Smooth muscle cell (in vitro differentiated cells): ENCODE measurements around the gene MAEA. TPM values are rescaled to one million over a fixed set of nuclear protein-coding genes. Genes with fewer than 3 reads are reported as not detected.

Experiments
- DNase-seq: peaks from one replicate; lab custom pipeline; 2025; ENCODE audit not compliant: unreplicated experiment; lab: John Stamatoyannopoulos, UW
- H2AFZ ChIP-seq: fragments of 200-600 bp; sonication (generic); 2 replicates; pipeline ENCODE4 v1.6.0; 2016; ENCODE audit warnings: antibody characterized with exemption, low read depth, mild to moderate bottlenecking
- H3F3A ChIP-seq: fragments of 200-600 bp; sonication (generic); 2 replicates; pipeline ENCODE4 v1.6.0; 2017; ENCODE audit warnings: antibody characterized with exemption, low read depth
- H3K27ac ChIP-seq: fragments of 200-600 bp; sonication (generic); 2 replicates; pipeline ENCODE4 v1.5.1; 2016; ENCODE audit warnings: low read depth, mild to moderate bottlenecking
- H3K27me3 ChIP-seq: fragments of 200-600 bp; sonication (generic); 2 replicates; pipeline ENCODE4 v1.6.1; 2016; ENCODE audit warnings: low read depth, mild to moderate bottlenecking
- H3K36me3 ChIP-seq: fragments of 200-600 bp; sonication (generic); 2 replicates; pipeline ENCODE4 v1.5.1; 2016; ENCODE audit warnings: low read depth
- H3K4me1 ChIP-seq: fragments of 200-600 bp; sonication (generic); 2 replicates; pipeline ENCODE4 v1.5.1; 2016; ENCODE audit warnings: low read depth
- H3K4me2 ChIP-seq: fragments of 200-600 bp; sonication (generic); 2 replicates; pipeline ENCODE4 v1.6.0; 2016; ENCODE audit warnings: mild to moderate bottlenecking
- H3K4me3 ChIP-seq: fragments of 200-600 bp; sonication (generic); 2 replicates; pipeline ENCODE4 v1.5.1; 2016; ENCODE audit warnings: mild to moderate bottlenecking
- H3K79me2 ChIP-seq: fragments of 200-600 bp; sonication (generic); 2 replicates; pipeline ENCODE4 v1.6.0; 2016; ENCODE audit warnings: low read depth, mild to moderate bottlenecking
- H3K9ac ChIP-seq: fragments of 200-600 bp; sonication (generic); 2 replicates; pipeline ENCODE4 v1.6.0; 2016; ENCODE audit warnings: low read depth
- H3K9me3 ChIP-seq: fragments of 200-600 bp; sonication (generic); replicated peaks from 2 replicates; pipeline ENCODE4 v1.5.1; 2016; ENCODE audit warnings: low read depth
- H4K20me1 ChIP-seq: fragments of 200-600 bp; sonication (generic); 2 replicates; pipeline ENCODE4 v1.6.0; 2016; ENCODE audit warnings: low read depth
- WGBS: methylation state at CpG from one replicate; pipeline ENCODE4 v1.1.7; 2016; ENCODE audit warnings: low lambda C conversion rate; 5-methylcytosine and 5-hydroxymethylcytosine counted together
- polyA plus RNA-seq: library from polyadenylated mRNA; unstranded; fragments of >200 nt; fragmentation: Nextera tagmentation; extraction: Ambion mirVana; gene quantifications from 2 replicates; pipeline ENCODE4 v1.2.1, GENCODE V29; 2016
- total RNA-seq: library from RNA; depleted of rRNA; stranded (reverse); fragments of >200 nt; gene quantifications from 2 replicates; pipeline ENCODE4 v1.2.3, GENCODE V29; 2014
- TF ChIP-seq, protein P1 (sequence below): fragments of 200-600 bp; sonication (generic); IDR thresholded peaks from 2 replicates; pipeline ENCODE4 v1.5.1; 2017; ENCODE audit warnings: borderline replicate concordance, mild to moderate bottlenecking, antibody characterized with exemption; ENCODE audit not compliant: insufficient read depth, poor library complexity, severe bottlenecking

The MAEA gene
- total and polyA plus RNA-seq, 2 experiments from 2014 or later, result 48.0 to 48.2 TPM

DNA sequence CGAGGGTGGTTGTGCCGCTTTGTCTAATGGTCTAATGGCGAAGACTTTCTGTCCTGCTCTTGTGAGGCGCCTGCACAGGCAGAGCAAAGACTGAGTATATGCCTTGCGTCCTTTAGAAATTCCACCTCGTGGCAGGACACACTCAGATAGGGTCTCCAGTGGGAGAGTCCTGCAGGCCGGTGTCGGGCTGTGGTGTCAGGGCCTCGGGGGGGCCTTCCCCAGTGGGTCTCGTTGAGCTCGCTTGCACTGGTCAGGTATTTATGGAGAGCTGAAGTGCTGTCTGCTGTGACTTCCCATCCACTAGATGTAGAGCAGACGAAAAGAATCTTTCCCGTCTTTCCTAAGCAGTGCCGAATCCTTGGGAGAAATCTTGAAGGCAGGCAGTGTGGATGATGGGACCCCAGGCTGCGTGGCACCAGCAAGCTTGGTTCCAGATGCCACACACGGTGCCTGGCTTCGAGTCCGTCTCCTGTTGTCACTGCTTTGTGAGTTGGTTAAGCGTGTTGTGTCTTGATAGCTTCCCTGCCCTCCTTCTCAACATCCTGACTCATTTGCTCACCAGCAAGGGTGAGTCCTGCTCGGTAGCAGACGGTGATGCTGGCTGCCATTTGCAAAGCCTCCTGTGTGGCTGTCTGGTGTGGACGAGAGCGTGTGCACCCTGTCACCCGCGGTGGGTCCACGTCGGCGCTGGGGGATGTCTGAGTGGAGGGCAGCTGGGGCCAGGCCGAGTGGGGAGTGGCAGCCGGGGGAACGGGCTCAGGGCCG, 20.5 kb downstream of the MAEA start:
- Histone ChIP-seq H4K20me1 (peaks cover 94% of the 10 kb centered on the region), H3K4me1 (peaks cover 13% of the 10 kb centered on the region), H2AFZ (no peak overlapping the region), H3K36me3 (no peaks in the 10 kb centered on the region), H3K9ac (no peak overlapping the region), H3K4me2 (peak overlapping the region; percentile 86), H3K9me3 (no peaks in the 10 kb centered on the region), H3K4me3 (peak overlapping the region; percentile 48), H3K27me3 (no peaks in the 10 kb centered on the region), H3F3A (peaks cover 17% of the 10 kb centered on the region), H3K27ac (peak overlapping the region; percentile 86), H3K79me2 (peaks cover 90% of the 10 kb centered on the region)
- no peak for DNase-seq
- TF ChIP-seq, protein P1, sequence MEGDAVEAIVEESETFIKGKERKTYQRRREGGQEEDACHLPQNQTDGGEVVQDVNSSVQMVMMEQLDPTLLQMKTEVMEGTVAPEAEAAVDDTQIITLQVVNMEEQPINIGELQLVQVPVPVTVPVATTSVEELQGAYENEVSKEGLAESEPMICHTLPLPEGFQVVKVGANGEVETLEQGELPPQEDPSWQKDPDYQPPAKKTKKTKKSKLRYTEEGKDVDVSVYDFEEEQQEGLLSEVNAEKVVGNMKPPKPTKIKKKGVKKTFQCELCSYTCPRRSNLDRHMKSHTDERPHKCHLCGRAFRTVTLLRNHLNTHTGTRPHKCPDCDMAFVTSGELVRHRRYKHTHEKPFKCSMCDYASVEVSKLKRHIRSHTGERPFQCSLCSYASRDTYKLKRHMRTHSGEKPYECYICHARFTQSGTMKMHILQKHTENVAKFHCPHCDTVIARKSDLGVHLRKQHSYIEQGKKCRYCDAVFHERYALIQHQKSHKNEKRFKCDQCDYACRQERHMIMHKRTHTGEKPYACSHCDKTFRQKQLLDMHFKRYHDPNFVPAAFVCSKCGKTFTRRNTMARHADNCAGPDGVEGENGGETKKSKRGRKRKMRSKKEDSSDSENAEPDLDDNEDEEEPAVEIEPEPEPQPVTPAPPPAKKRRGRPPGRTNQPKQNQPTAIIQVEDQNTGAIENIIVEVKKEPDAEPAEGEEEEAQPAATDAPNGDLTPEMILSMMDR, result no peak
- WGBS, result 95% methylated on average over 30 of the region's 32 CpGs

GRCh38 chr4:1310796-1311631, 21.3 kb downstream of the MAEA start:
- Histone ChIP-seq H3K4me2 (no peak overlapping the region), H3K36me3 (no peaks in the 10 kb centered on the region), H3K4me1 (peaks cover 13% of the 10 kb centered on the region), H3K4me3 (no peak overlapping the region), H2AFZ (no peak overlapping the region), H3K9me3 (no peaks in the 10 kb centered on the region), H3F3A (peaks cover 17% of the 10 kb centered on the region), H4K20me1 (peaks cover 89% of the 10 kb centered on the region), H3K27ac (peak overlapping the region; percentile 86), H3K27me3 (no peaks in the 10 kb centered on the region), H3K79me2 (peaks cover 82% of the 10 kb centered on the region), H3K9ac (no peak overlapping the region)
- 96% methylated on average over 49 of the region's 49 CpGs for WGBS
- DNase-seq, result no peak
- TF ChIP-seq, protein P1, result no peak

DNA sequence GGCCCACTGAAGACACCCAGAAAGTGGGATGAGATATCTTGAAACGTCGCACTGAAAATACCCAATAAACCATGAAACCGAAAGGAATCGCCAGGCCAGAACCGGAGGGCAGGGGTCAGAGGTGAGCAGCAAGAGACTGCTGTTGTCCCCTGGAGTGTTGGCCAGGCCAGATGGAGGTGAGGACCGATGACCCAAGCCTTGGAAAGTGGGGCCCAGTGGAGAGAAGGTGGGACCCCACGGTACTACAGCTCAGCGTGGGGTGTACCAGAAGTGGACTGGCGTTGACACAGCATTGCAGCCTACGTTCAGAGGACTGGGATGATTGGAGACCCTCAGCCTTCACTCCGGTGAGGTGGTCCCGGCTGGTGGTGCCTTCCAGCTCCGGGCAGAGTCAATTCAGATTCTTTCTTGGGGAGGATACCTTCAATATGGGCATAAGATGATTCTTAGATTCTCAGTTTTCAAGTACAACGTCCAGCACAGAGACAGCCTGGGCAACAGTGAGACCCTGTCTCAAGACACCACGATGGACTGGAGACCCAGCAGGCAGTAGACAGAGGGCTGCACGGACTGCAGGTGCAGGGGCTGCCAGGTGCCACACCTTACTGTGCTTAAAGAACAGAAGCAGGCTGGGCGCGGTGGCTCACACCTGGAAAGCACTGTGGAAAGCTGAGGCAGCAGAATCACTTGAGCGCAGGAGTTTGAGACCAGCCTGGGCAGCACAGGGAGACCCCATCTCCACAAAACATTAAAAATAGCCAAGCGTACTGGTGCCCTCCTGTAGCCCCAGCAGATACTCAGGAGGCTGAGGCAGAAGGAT, 23.3 kb downstream of the MAEA start:
- no peak for DNase-seq
- Histone ChIP-seq H3K9me3 (no peaks in the 10 kb centered on the region), H4K20me1 (peaks cover 76% of the 10 kb centered on the region), H3K4me2 (no peak overlapping the region), H3K27me3 (no peaks in the 10 kb centered on the region), H3K9ac (no peak overlapping the region), H3F3A (peaks cover 17% of the 10 kb centered on the region), H3K79me2 (peaks cover 61% of the 10 kb centered on the region), H3K27ac (no peak overlapping the region), H3K36me3 (no peaks in the 10 kb centered on the region), H2AFZ (no peak overlapping the region), H3K4me1 (peaks cover 13% of the 10 kb centered on the region), H3K4me3 (no peak overlapping the region)
- TF ChIP-seq, protein P1, result no peak
- WGBS, result 97% methylated on average over 20 of the region's 20 CpGs
